Esophagus muscularis mucosa (tissue), 4 donors: ENCODE results near the gene FAR2. TPM values are rescaled to one million over a fixed set of nuclear protein-coding genes. Genes with fewer than 3 reads are reported as not detected.
A peak's percentile ranks its signal among the peaks of the same experiment; 100 is the strongest.

Source experiments
- DNase-seq: peaks from one replicate; pipeline ENCODE4 v3.0.0-alpha.2; 2017; ENCODE audit errors: extremely low spot score
- H3K27ac ChIP-seq, 4 donors: fragments of 200-600 bp; sonication (generic); replicated peaks in 1 of 4; 1 replicate in 3 of 4; 2 replicates in 1 of 4; pipeline ENCODE4 v1.5.1; 2016 to 2019; ENCODE audit warnings: mild to moderate bottlenecking in 1 of 4
- H3K27me3 ChIP-seq, 4 donors: fragments of 200-600 bp; sonication (generic); one replicate each; pipeline versions ENCODE4 v1.5.1 to v1.6.0; 2016 to 2019
- H3K36me3 ChIP-seq, 4 donors: fragments of 200-600 bp; sonication (generic); one replicate each; pipeline ENCODE4 v1.5.1; 2016 to 2019
- H3K4me1 ChIP-seq, 4 donors: fragments of 200-600 bp; sonication (generic); one replicate each; pipeline ENCODE4 v1.5.1; 2016 to 2019
- H3K4me3 ChIP-seq, 4 donors: fragments of 200-600 bp; sonication (generic); 1 replicate in 2 of 4; 2 replicates in 2 of 4; pipeline ENCODE4 v1.5.1; 2016 to 2019; ENCODE audit warnings: mild to moderate bottlenecking in 4 of 4, moderate library complexity in 1 of 4
- H3K9me3 ChIP-seq, 4 donors: fragments of 200-600 bp; sonication (generic); 1 replicate in 3 of 4; 2 replicates in 1 of 4; pipeline ENCODE4 v1.5.1; 2016 to 2019
- EP300 ChIP-seq: sonication (generic); formaldehyde crosslinking; IDR thresholded peaks from one replicate; pipeline ENCODE4 v1.6.1; 2017; ENCODE audit warnings: antibody characterized with exemption
- POLR2A ChIP-seq: fragments of 450-650 bp; IDR thresholded peaks from one replicate; pipeline ENCODE4 v1.6.1; 2017; ENCODE audit warnings: antibody characterized with exemption, moderate library complexity, mild to moderate bottlenecking, low read depth
- POLR2AphosphoS5 ChIP-seq, 2 donors: sonication (generic); formaldehyde crosslinking; IDR thresholded peaks; one replicate each; pipeline ENCODE4 v1.6.1; 2017; ENCODE audit warnings: antibody characterized with exemption in 2 of 2
- WGBS: methylation state at CpG from one replicate; pipeline ENCODE4 v1.1.5; 2018; 5-methylcytosine and 5-hydroxymethylcytosine counted together
- intact Hi-C: fragments of 100-400 bp; cut with DNase I; formaldehyde crosslinking; loops from one replicate; pipeline ENCODE4 v1.15.1; 2023
- total RNA-seq, 4 donors: library from RNA; depleted of rRNA; stranded (reverse); fragments of >200 nt; gene quantifications; one replicate each; pipeline versions ENCODE4 v1.1.0 to v1.2.1, GENCODE V29; 2016
- TF ChIP-seq, protein P1 (sequence below), 3 experiments: fragments of 200-600 bp in 2 of 3; fragments of 450-650 bp in 1 of 3; sonication (generic) in 2 of 3; IDR thresholded peaks; one replicate each; pipeline ENCODE4 v1.5.1; 2017 to 2019; ENCODE audit warnings: antibody characterized with exemption in 3 of 3, mild to moderate bottlenecking in 2 of 3, moderate library complexity in 1 of 3

Gene FAR2
- total RNA-seq, 4 donors from 2014 or later: 11.6 to 15.0 (median 11.9) TPM

DNA sequence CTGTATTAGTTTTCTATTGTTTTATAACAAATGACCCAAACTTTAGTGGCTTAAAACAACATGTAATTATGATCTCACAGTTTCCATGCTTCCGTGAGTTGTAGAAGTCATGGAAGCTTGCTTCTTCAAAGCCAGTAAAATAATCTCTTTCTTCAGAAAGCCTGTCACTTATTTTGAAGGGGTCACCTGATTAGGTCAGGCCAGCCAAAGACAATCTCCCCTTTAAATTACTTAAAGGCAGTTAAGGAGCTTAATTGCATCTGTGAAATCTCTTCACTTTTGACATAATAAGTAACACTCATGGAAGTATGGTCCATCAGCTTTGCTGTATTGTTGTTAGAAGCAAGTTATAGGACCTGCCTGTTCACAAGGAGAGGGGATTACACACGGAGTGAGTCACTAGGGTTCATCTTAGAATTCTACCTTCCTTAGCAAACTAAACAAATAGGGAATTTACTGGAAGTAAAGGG, 89.8 kb downstream of the FAR2 start:
- Histone ChIP-seq H3K4me1 (peaks cover 18 to 50% (median 44%) of the 10 kb centered on the region in 4 donors), H3K9me3 (no peaks in the 10 kb centered on the region), H3K4me3 (no peak overlapping the region), H3K27ac (no peak overlapping the region), H3K36me3 (no peaks in the 10 kb centered on the region), H3K27me3 (no peaks in the 10 kb centered on the region)
- no peak for DNase-seq
- TF ChIP-seq POLR2A (no peak), POLR2AphosphoS5 (IDR thresholded peaks at IDR 0.05) (no peak), EP300 (no peak)
- TF ChIP-seq, protein P1, sequence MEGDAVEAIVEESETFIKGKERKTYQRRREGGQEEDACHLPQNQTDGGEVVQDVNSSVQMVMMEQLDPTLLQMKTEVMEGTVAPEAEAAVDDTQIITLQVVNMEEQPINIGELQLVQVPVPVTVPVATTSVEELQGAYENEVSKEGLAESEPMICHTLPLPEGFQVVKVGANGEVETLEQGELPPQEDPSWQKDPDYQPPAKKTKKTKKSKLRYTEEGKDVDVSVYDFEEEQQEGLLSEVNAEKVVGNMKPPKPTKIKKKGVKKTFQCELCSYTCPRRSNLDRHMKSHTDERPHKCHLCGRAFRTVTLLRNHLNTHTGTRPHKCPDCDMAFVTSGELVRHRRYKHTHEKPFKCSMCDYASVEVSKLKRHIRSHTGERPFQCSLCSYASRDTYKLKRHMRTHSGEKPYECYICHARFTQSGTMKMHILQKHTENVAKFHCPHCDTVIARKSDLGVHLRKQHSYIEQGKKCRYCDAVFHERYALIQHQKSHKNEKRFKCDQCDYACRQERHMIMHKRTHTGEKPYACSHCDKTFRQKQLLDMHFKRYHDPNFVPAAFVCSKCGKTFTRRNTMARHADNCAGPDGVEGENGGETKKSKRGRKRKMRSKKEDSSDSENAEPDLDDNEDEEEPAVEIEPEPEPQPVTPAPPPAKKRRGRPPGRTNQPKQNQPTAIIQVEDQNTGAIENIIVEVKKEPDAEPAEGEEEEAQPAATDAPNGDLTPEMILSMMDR (IDR thresholded peaks at IDR 0.05): no peak
- intact Hi-C loops: no loop called here
- 77% methylated on average over 2 of the region's 2 CpGs for WGBS

DNA sequence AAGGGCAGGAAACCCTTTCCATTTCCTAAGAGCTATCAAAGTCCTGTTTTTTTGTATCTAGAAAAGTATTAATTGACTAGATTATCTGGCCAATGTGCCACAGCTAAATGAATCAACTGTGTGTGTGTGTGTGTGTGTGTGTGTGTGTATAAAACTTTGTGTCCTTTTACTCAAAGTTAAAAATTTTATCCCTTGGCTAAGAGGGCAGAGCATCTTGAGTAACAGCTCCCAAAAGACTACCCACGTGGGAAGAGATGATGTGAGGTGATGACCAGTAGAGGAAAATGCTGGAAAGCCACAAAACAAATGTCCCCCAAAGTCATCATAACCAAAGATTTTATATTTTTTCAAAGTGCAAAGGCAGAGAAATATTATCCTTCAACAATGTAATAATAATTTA, 90.3 kb downstream of the FAR2 start:
- Histone ChIP-seq H3K27ac (no peak overlapping the region), H3K27me3 (no peaks in the 10 kb centered on the region), H3K36me3 (no peaks in the 10 kb centered on the region), H3K9me3 (no peaks in the 10 kb centered on the region), H3K4me1 (peaks cover 18 to 50% (median 44%) of the 10 kb centered on the region in 4 donors), H3K4me3 (no peak overlapping the region)
- intact Hi-C loops: no loop called here
- TF ChIP-seq, protein P1 (IDR thresholded peaks at IDR 0.05): no peak
- no peak for TF ChIP-seq POLR2AphosphoS5 (IDR thresholded peaks at IDR 0.05)
- no peak for TF ChIP-seq POLR2A
- TF ChIP-seq EP300: no peak
- DNase-seq: no peak
- 83% methylated on average over 1 of the region's 1 CpG for WGBS

- no peak for TF ChIP-seq POLR2AphosphoS5 (IDR thresholded peaks at IDR 0.05)
- TF ChIP-seq, protein P1 (IDR thresholded peaks at IDR 0.05): no peak
- TF ChIP-seq POLR2A: no peak
- no peak for TF ChIP-seq EP300
- no peak for DNase-seq
- no peaks in the 10 kb centered on the region for H3K36me3 ChIP-seq
- no peak overlapping the region for H3K27ac ChIP-seq
- 71% methylated on average over 2 of the region's 2 CpGs for WGBS
- H3K4me3 ChIP-seq: no peak overlapping the region
- H3K9me3 ChIP-seq: no peaks in the 10 kb centered on the region
- H3K4me1 ChIP-seq: peaks cover 18 to 43% (median 39%) of the 10 kb centered on the region in 4 donors
- no peaks in the 10 kb centered on the region for H3K27me3 ChIP-seq
- intact Hi-C loops: loop anchor here (5.0 kb wide), 1 partner anchor 93 kb away; the partner anchor contains the start of gene FAR2
Measured at GRCh38 chr12:29240441-29240840, 91.4 kb downstream of the FAR2 start.

GRCh38 chr12:29241821-29242591, 92.9 kb downstream of the FAR2 start:
- no peaks in the 10 kb centered on the region for H3K36me3 ChIP-seq
- TF ChIP-seq POLR2A: no peak
- TF ChIP-seq POLR2AphosphoS5 (IDR thresholded peaks at IDR 0.05): peak; percentile 60 to 61
- no peak for TF ChIP-seq EP300
- TF ChIP-seq, protein P1 (IDR thresholded peaks at IDR 0.05): peak in 2 of 3 experiments; percentile 20 to 44
- no peaks in the 10 kb centered on the region for H3K9me3 ChIP-seq
- no peak for DNase-seq
- intact Hi-C loops: loop anchor here (5.0 kb wide), 1 partner anchor 95 kb away; the partner anchor contains the start of gene FAR2
- peaks cover 18 to 39% (median 37%) of the 10 kb centered on the region in 4 donors for H3K4me1 ChIP-seq
- peak overlapping the region; percentile 67 to 79 (median 74) for H3K27ac ChIP-seq
- 27% methylated on average over 7 of the region's 7 CpGs for WGBS
- no peaks in the 10 kb centered on the region for H3K27me3 ChIP-seq
- H3K4me3 ChIP-seq: no peak overlapping the region
